ENCODE measurements around the gene ATP5PF. TPM values are rescaled to one million over a fixed set of nuclear protein-coding genes. Genes with fewer than 3 reads are reported as not detected.
"Not testable (repeated sequence)": the region's sequence is repeated elsewhere in the genome, so short reads cannot be mapped to it uniquely, and the experiment has no call there.

ATP5PF gene
- total RNA-seq, 2 experiments from 2014 or later = 70.6 to 164 TPM

- BruUV-seq (replicated peaks) = no TSS peak
- POLR2A ChIA-PET = interaction anchor here (0.7 to 1.6 kb wide), 4 partner anchors 16 to 75 kb away, joined by 3 to 5 read pairs (median 3); no protein-coding TSS in a partner anchor
Measured at GRCh38 chr21:25700741-25701140, 34.0 kb downstream of the ATP5PF start.

GRCh38 chr21:25695461-25695860 is 39.2 kb downstream of the ATP5PF start:
- DNase-seq (ENCODE audit: low spot score); H4K20me1 ChIP-seq (ENCODE audit: insufficient read depth, low read length); H2AFZ ChIP-seq (ENCODE audit: low read length); POLR2A ChIA-PET; H3K9me2 ChIP-seq (ENCODE audit: insufficient read depth, low read length); BruUV-seq (replicated peaks); H3K79me2 ChIP-seq (ENCODE audit: insufficient read depth, low read depth, low read length); H3K4me3 ChIP-seq (ENCODE audit: low read depth, low read length, poor library complexity, severe bottlenecking); H3K27ac ChIP-seq (ENCODE audit: low read depth, low read length, poor library complexity, severe bottlenecking); H3K4me1 ChIP-seq (ENCODE audit: insufficient read depth, low read length, poor library complexity, severe bottlenecking); H3K4me2 ChIP-seq (ENCODE audit: low read length); H3K9me3 ChIP-seq (ENCODE audit: low read length); CTCF ChIA-PET (ENCODE audit: unreplicated experiment); intact Hi-C loops (cut with micrococcal nuclease; ENCODE audit: unreplicated experiment); H3K36me3 ChIP-seq (ENCODE audit: insufficient read depth, low read length): not testable (repeated sequence)

More at GRCh38 chr21:25700741-25701140, 34.0 kb downstream of the ATP5PF start:
- H3K4me1 ChIP-seq (ENCODE audit: insufficient read depth, low read length, poor library complexity, severe bottlenecking) = no peaks in the 10 kb centered on the region
- intact Hi-C loops (cut with micrococcal nuclease; ENCODE audit: unreplicated experiment) = no loop called here
- DNase-seq (ENCODE audit: low spot score) = no peak
- no peak overlapping the region for H2AFZ ChIP-seq (ENCODE audit: low read length)
- H3K9me2 ChIP-seq (ENCODE audit: insufficient read depth, low read length) = no peaks in the 10 kb centered on the region
- no peak overlapping the region for H3K27ac ChIP-seq (ENCODE audit: low read depth, low read length, poor library complexity, severe bottlenecking)
- H4K20me1 ChIP-seq (ENCODE audit: insufficient read depth, low read length) = no peaks in the 10 kb centered on the region
- no peaks in the 10 kb centered on the region for H3K79me2 ChIP-seq (ENCODE audit: insufficient read depth, low read depth, low read length)
- no peak overlapping the region for H3K4me2 ChIP-seq (ENCODE audit: low read length)
- no peak for TF ChIP-seq EZH2phosphoT487 (IDR thresholded peaks at IDR 0.05; ENCODE audit: borderline replicate concordance, low read depth, low read length)
- no peak for TF ChIP-seq CTCF (conservative IDR thresholded peaks at IDR 0.05; ENCODE audit: low read length)
- H3K4me3 ChIP-seq (ENCODE audit: low read depth, low read length, poor library complexity, severe bottlenecking) = no peak overlapping the region
- CTCF ChIA-PET (ENCODE audit: unreplicated experiment) = no interaction called here
- H3K9me3 ChIP-seq (ENCODE audit: low read length) = no peaks in the 10 kb centered on the region
- no peaks in the 10 kb centered on the region for H3K36me3 ChIP-seq (ENCODE audit: insufficient read depth, low read length)

- ChIA-PET POLR2A (no interaction called here), CTCF (ENCODE audit: unreplicated experiment) (no interaction called here)
- Histone ChIP-seq H3K79me2 (ENCODE audit: insufficient read depth, low read depth, low read length) (no peaks in the 10 kb centered on the region), H3K4me1 (ENCODE audit: insufficient read depth, low read length, poor library complexity, severe bottlenecking) (no peaks in the 10 kb centered on the region), H2AFZ (ENCODE audit: low read length) (no peak overlapping the region), H3K36me3 (ENCODE audit: insufficient read depth, low read length) (no peaks in the 10 kb centered on the region), H4K20me1 (ENCODE audit: insufficient read depth, low read length) (no peaks in the 10 kb centered on the region), H3K4me3 (ENCODE audit: low read depth, low read length, poor library complexity, severe bottlenecking) (no peak overlapping the region), H3K9me3 (ENCODE audit: low read length) (no peaks in the 10 kb centered on the region), H3K9me2 (ENCODE audit: insufficient read depth, low read length) (no peaks in the 10 kb centered on the region), H3K4me2 (ENCODE audit: low read length) (no peak overlapping the region), H3K27ac (ENCODE audit: low read depth, low read length, poor library complexity, severe bottlenecking) (no peak overlapping the region)
- intact Hi-C loops (cut with micrococcal nuclease; ENCODE audit: unreplicated experiment) = no loop called here
- no peak for DNase-seq (ENCODE audit: low spot score)
- TF ChIP-seq CTCF (conservative IDR thresholded peaks at IDR 0.05; ENCODE audit: low read length) = no peak
- TF ChIP-seq EZH2phosphoT487 (IDR thresholded peaks at IDR 0.05; ENCODE audit: borderline replicate concordance, low read depth, low read length) = no peak
- no TSS peak for BruUV-seq (replicated peaks)
Measured at GRCh38 chr21:25691976-25692375, 42.7 kb downstream of the ATP5PF start.
